ENCODE data around the gene SENP6.

Gene SENP6

GRCh38 chr6:75748743-75749538, 147.3 kb downstream of the SENP6 start, which contains the start of gene MYO6:
Gene MYO6, plus strand, starts transcription at chr6:75749239. Its CDS starts 68,309 bp downstream, at chr6:75817548.
- TF ChIP-seq GATA3 (IDR thresholded peaks at IDR 0.05; ENCODE audit: low read depth, low read length), result no peak
- TF ChIP-seq GATA2 (IDR thresholded peaks at IDR 0.05; ENCODE audit: low read depth, low read length), result no peak

GRCh38 chr6:75751443-75751842, 149.8 kb downstream of the SENP6 start:
- TF ChIP-seq GATA3 (IDR thresholded peaks at IDR 0.05; ENCODE audit: low read depth, low read length) (no peak), GATA2 (IDR thresholded peaks at IDR 0.05; ENCODE audit: low read depth, low read length) (no peak)

GRCh38 chr6:75752365-75752764, 150.7 kb downstream of the SENP6 start:
- no peak for TF ChIP-seq GATA3 (IDR thresholded peaks at IDR 0.05; ENCODE audit: low read depth, low read length)
- no peak for TF ChIP-seq GATA2 (IDR thresholded peaks at IDR 0.05; ENCODE audit: low read depth, low read length)

DNA sequence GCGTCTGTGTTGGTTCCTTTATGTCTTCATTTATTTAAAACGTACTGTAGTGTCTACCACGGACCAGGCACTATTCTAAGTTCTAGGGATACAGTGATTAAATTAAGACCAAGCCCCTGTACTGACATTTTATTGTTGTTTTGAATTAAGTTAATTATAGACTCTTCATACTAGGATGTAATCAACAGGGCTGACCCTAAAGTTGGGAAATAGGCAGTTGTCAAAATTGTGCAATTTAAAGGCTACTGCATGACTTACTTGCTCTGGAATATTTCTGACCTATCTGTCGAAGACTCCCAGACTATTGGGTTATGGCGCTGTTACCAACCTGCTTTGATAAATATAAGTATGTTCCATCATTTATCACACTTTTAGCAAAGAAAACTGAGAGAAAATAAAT, 154.0 kb downstream of the SENP6 start:
- no peak for TF ChIP-seq GATA2 (IDR thresholded peaks at IDR 0.05; ENCODE audit: low read depth, low read length)
- no peak for TF ChIP-seq GATA3 (IDR thresholded peaks at IDR 0.05; ENCODE audit: low read depth, low read length)

DNA sequence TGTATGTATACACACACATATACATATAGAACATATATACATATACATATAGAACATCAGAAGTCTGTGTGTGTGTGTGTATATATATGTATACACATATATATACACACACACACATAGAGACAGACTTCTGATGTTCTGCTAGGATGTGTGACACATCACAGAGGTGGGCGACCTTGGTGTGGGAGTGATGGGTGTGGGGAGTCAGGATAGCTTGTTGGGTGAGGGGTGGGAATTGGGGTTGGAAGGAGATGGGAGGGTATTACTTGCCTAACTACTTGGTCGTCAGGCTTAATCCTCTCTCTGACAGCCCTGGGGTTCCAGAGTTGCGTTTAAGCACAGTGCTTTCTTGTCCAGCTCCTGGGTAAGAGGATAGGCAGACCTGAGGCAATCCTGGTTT, 155.6 kb downstream of the SENP6 start:
- TF ChIP-seq GATA3 (IDR thresholded peaks at IDR 0.05; ENCODE audit: low read depth, low read length), result no peak
- no peak for TF ChIP-seq GATA2 (IDR thresholded peaks at IDR 0.05; ENCODE audit: low read depth, low read length)

DNA sequence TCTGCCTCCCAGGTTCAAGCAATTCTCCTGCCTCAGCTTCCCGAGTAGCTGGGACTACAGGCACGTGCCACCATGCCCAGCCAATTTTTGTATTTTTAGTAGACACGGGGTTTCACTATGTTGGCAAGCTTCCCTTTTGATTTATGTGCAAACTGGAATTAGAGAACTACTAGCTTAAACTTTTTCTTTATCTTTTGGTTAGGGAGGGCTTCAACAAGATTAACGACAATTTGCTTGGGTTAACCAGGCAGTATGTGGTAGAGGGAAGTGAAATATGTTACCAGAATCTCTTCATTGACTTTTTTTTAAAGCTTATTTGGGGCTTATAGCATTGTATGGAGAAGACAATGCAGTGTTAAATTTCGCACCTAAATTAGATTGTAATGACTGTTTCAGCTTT, 156.4 kb downstream of the SENP6 start:
- TF ChIP-seq GATA2 (IDR thresholded peaks at IDR 0.05; ENCODE audit: low read depth, low read length) (no peak), GATA3 (IDR thresholded peaks at IDR 0.05; ENCODE audit: low read depth, low read length) (no peak)

DNA sequence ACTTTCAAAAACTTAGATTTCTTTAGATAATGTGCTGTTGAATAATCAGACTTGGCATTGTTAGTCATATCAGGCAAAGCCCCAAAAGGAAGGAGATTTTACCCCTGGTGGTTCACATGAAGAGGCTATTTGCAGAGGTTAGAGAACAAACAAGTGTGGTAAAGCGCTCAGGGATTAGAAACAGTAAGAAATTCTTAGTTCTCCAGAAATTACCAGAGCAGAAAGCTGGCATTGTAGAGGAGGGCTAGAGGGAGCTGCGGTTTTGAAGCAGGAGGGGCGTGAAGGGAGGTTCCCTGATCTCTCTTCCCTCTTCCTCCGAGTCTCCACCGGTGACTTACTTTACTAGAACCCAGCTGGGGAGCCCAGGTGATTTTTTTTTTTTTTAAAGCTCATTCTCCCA, 157.5 kb downstream of the SENP6 start:
- TF ChIP-seq GATA3 (IDR thresholded peaks at IDR 0.05; ENCODE audit: low read depth, low read length) (no peak), GATA2 (IDR thresholded peaks at IDR 0.05; ENCODE audit: low read depth, low read length) (no peak)

- TF ChIP-seq GATA3 (IDR thresholded peaks at IDR 0.05; ENCODE audit: low read depth, low read length) (no peak), GATA2 (IDR thresholded peaks at IDR 0.05; ENCODE audit: low read depth, low read length) (no peak)
Measured at GRCh38 chr6:75760320-75760719, 158.6 kb downstream of the SENP6 start.

DNA sequence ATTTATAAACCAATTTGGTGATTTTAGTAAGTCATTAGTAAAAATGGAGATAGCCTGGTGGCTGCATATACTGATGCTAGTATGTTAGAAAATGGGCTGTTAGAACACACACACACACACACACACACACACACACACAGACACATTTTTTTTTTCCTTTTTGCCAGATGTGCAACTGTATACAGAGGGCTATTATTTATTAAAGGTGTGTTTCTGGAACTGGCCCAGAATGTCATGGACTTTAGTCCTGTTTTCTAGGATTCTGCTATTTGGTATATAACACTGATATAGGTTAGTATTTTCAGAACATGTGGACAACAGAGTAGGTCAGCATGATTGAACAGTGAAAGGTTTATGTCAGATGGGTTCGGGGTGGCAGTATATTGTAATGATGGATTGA, 159.8 kb downstream of the SENP6 start:
- TF ChIP-seq GATA2 (IDR thresholded peaks at IDR 0.05; ENCODE audit: low read depth, low read length) (no peak), GATA3 (IDR thresholded peaks at IDR 0.05; ENCODE audit: low read depth, low read length) (no peak)

DNA sequence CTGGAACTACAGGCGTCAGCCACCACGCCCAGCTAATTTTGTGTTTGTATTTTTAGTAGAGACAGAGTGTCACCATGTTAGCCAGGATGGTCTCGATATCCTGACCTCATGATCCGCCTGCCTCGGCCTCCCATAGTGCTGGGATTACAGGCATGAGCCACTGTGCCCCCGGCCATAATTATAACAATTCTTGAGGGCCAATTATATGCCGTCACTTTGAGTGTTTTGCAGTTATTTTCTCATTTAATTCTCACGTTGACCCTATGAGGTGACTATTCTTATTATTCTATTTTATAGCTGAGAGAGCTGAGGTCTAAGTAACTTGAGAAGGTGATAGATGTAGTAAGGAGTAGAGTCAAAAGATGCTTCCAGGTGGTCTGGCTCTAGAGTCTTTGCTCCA, 160.4 kb downstream of the SENP6 start:
- TF ChIP-seq GATA3 (IDR thresholded peaks at IDR 0.05; ENCODE audit: low read depth, low read length) (no peak), GATA2 (IDR thresholded peaks at IDR 0.05; ENCODE audit: low read depth, low read length) (no peak)

DNA sequence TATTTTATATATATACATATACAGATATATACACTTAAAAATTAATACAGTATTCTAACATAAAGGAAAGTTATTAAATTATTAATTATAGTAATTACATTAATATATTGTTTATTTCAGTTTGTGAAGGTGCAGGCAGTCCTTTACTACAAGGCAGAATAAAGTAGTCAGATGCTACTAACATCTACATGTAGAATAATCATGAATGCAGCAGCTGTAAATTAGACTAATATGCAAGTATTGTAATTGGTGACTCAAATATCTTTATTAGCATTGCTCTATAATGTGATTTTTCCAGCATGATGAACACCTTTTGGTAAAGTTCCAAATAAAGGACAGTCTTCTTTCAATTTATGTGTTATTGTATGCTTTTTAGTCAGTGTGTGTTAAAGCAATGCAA, 164.7 kb downstream of the SENP6 start:
- TF ChIP-seq GATA2 (IDR thresholded peaks at IDR 0.05; ENCODE audit: low read depth, low read length) (no peak), GATA3 (IDR thresholded peaks at IDR 0.05; ENCODE audit: low read depth, low read length) (no peak)
